ENCODE measurements around the gene BMPR1A. TPM values are rescaled to one million over a fixed set of nuclear protein-coding genes. Genes with fewer than 3 reads are reported as not detected.

The BMPR1A gene
- total and polyA plus RNA-seq, 2 experiments from 2014 or later = 14.2 to 82.5 TPM

DNA sequence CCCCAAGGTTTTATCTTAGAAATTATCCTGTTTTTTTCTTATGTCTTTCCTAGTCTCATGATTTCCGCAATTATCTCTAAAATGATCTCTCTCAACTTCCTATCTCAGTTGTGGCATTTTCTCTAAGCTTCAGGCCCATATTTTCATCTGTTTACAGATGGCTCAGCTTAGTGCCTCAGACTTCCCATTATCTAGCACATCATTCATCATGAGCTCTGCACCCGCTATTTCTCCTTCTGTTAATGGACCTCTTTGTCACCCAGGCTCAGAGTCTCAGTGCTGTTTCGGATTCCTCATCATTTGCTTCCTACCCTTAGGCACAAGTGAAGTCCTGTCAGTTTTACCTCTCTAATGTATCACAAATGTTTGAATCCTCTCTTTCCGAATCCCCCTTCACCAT, 84.1 kb downstream of the BMPR1A start:
- Histone ChIP-seq H3K4me1 (ENCODE audit: insufficient read depth) (peaks cover 53% of the 10 kb centered on the region), H3K9me2 (ENCODE audit: insufficient read depth) (no peaks in the 10 kb centered on the region), H4K20me1 (replicated peaks; ENCODE audit: insufficient read depth) (peaks cover 28% of the 10 kb centered on the region), H3K4me3 (no peak overlapping the region), H3K4me2 (0 out of 2 replicates have a peak overlapping the region, but pooled peaks have one; percentile 65), H3K36me3 (ENCODE audit: insufficient read depth) (peaks cover 4% of the 10 kb centered on the region; the same call in 1 of the 2 replicates), H3F3A (replicated peaks; ENCODE audit: low read depth) (no peaks in the 10 kb centered on the region), H2AFZ (no peak overlapping the region), H3K79me2 (replicated peaks; ENCODE audit: insufficient read depth) (peaks cover 100% of the 10 kb centered on the region), H3K27ac (ENCODE audit: low read depth) (0 out of 2 replicates have a peak overlapping the region, but pooled peaks have one; percentile 4), H3K27me3 (ENCODE audit: insufficient read depth) (no peaks in the 10 kb centered on the region)
- H3K9me3 Mint-ChIP-seq = no peaks in the 10 kb centered on the region
- H3K4me3 Mint-ChIP-seq = no peak overlapping the region
- H3K36me3 Mint-ChIP-seq (ENCODE audit: low read depth) = peaks cover 32% of the 10 kb centered on the region; the same call in 2 of the 3 replicates
- peaks cover 52% of the 10 kb centered on the region for H3K4me1 Mint-ChIP-seq
- DNase-seq (ENCODE audit: low spot score) (no peak), ATAC-seq (no peak)
- H3K27ac Mint-ChIP-seq = no peak overlapping the region
- TF ChIP-seq ZNF114 (CRISPR knock-in tag; IDR thresholded peaks at IDR 0.05) = no peak
- TF ChIP-seq, protein P1, sequence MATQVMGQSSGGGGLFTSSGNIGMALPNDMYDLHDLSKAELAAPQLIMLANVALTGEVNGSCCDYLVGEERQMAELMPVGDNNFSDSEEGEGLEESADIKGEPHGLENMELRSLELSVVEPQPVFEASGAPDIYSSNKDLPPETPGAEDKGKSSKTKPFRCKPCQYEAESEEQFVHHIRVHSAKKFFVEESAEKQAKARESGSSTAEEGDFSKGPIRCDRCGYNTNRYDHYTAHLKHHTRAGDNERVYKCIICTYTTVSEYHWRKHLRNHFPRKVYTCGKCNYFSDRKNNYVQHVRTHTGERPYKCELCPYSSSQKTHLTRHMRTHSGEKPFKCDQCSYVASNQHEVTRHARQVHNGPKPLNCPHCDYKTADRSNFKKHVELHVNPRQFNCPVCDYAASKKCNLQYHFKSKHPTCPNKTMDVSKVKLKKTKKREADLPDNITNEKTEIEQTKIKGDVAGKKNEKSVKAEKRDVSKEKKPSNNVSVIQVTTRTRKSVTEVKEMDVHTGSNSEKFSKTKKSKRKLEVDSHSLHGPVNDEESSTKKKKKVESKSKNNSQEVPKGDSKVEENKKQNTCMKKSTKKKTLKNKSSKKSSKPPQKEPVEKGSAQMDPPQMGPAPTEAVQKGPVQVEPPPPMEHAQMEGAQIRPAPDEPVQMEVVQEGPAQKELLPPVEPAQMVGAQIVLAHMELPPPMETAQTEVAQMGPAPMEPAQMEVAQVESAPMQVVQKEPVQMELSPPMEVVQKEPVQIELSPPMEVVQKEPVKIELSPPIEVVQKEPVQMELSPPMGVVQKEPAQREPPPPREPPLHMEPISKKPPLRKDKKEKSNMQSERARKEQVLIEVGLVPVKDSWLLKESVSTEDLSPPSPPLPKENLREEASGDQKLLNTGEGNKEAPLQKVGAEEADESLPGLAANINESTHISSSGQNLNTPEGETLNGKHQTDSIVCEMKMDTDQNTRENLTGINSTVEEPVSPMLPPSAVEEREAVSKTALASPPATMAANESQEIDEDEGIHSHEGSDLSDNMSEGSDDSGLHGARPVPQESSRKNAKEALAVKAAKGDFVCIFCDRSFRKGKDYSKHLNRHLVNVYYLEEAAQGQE (IDR thresholded peaks at IDR 0.05; ENCODE audit: unreplicated experiment) = no peak
- TF ChIP-seq ZNF331 (CRISPR knock-in tag; IDR thresholded peaks at IDR 0.05; ENCODE audit: low read depth) = no peak
- TF ChIP-seq, protein P2, sequence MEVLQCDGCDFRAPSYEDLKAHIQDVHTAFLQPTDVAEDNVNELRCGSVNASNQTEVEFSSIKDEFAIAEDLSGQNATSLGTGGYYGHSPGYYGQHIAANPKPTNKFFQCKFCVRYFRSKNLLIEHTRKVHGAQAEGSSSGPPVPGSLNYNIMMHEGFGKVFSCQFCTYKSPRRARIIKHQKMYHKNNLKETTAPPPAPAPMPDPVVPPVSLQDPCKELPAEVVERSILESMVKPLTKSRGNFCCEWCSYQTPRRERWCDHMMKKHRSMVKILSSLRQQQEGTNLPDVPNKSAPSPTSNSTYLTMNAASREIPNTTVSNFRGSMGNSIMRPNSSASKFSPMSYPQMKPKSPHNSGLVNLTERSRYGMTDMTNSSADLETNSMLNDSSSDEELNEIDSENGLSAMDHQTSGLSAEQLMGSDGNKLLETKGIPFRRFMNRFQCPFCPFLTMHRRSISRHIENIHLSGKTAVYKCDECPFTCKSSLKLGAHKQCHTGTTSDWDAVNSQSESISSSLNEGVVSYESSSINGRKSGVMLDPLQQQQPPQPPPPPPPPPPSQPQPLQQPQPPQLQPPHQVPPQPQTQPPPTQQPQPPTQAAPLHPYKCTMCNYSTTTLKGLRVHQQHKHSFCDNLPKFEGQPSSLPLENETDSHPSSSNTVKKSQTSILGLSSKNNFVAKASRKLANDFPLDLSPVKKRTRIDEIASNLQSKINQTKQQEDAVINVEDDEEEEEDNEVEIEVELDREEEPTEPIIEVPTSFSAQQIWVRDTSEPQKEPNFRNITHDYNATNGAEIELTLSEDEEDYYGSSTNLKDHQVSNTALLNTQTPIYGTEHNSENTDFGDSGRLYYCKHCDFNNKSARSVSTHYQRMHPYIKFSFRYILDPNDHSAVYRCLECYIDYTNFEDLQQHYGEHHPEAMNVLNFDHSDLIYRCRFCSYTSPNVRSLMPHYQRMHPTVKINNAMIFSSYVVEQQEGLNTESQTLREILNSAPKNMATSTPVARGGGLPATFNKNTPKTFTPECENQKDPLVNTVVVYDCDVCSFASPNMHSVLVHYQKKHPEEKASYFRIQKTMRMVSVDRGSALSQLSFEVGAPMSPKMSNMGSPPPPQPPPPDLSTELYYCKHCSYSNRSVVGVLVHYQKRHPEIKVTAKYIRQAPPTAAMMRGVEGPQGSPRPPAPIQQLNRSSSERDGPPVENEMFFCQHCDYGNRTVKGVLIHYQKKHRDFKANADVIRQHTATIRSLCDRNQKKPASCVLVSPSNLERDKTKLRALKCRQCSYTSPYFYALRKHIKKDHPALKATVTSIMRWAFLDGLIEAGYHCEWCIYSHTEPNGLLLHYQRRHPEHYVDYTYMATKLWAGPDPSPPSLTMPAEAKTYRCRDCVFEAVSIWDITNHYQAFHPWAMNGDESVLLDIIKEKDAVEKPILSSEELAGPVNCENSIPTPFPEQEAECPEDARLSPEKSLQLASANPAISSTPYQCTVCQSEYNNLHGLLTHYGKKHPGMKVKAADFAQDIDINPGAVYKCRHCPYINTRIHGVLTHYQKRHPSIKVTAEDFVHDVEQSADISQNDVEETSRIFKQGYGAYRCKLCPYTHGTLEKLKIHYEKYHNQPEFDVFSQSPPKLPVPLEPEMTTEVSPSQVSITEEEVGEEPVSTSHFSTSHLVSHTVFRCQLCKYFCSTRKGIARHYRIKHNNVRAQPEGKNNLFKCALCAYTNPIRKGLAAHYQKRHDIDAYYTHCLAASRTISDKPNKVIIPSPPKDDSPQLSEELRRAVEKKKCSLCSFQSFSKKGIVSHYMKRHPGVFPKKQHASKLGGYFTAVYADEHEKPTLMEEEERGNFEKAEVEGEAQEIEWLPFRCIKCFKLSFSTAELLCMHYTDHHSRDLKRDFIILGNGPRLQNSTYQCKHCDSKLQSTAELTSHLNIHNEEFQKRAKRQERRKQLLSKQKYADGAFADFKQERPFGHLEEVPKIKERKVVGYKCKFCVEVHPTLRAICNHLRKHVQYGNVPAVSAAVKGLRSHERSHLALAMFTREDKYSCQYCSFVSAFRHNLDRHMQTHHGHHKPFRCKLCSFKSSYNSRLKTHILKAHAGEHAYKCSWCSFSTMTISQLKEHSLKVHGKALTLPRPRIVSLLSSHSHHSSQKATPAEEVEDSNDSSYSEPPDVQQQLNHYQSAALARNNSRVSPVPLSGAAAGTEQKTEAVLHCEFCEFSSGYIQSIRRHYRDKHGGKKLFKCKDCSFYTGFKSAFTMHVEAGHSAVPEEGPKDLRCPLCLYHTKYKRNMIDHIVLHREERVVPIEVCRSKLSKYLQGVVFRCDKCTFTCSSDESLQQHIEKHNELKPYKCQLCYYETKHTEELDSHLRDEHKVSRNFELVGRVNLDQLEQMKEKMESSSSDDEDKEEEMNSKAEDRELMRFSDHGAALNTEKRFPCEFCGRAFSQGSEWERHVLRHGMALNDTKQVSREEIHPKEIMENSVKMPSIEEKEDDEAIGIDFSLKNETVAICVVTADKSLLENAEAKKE (CRISPR knock-in tag; IDR thresholded peaks at IDR 0.05) = no peak
- peaks cover 2% of the 10 kb centered on the region for H3K27me3 Mint-ChIP-seq (ENCODE audit: insufficient read depth, low read depth, poor library complexity)
